DOHH2 (cell line): ENCODE results near the gene TMPRSS9.

Experiments used
- H3F3A ChIP-seq: fragments of 200-600 bp; sonication (generic), shearing (Covaris generic); 2 replicates; pipeline ENCODE4 v1.6.0; 2016; ENCODE audit warnings: antibody characterized with exemption, mild to moderate bottlenecking; ENCODE audit not compliant: control insufficient read depth, insufficient read depth
- H3K27ac ChIP-seq: fragments of 200-600 bp; sonication (generic); 2 replicates; pipeline ENCODE4 v1.5.1; 2014; ENCODE audit warnings: low read depth, mild to moderate bottlenecking, low read length, moderate library complexity
- H3K27me3 ChIP-seq: fragments of 200-600 bp; sonication (generic); 2 replicates; pipeline ENCODE4 v1.6.1; 2014; ENCODE audit warnings: mild to moderate bottlenecking, low read length, mixed read lengths; ENCODE audit not compliant: control insufficient read depth
- H3K36me3 ChIP-seq: fragments of 200-600 bp; sonication (generic); 2 replicates; pipeline ENCODE4 v1.6.1; 2014; ENCODE audit warnings: mild to moderate bottlenecking, low read length, moderate library complexity, mixed read lengths; ENCODE audit not compliant: control insufficient read depth
- H3K4me1 ChIP-seq: fragments of 200-600 bp; sonication (generic); 2 replicates; pipeline ENCODE4 v1.6.1; 2014; ENCODE audit warnings: mild to moderate bottlenecking, low read length, mixed read lengths; ENCODE audit not compliant: control insufficient read depth
- H3K4me2 ChIP-seq: fragments of 200-600 bp; sonication (generic); 2 replicates; pipeline ENCODE4 v1.6.0; 2014; ENCODE audit warnings: mild to moderate bottlenecking, low read length, moderate library complexity
- H3K4me3 ChIP-seq: fragments of 200-600 bp; sonication (generic); 2 replicates; pipeline ENCODE4 v1.5.1; 2014; ENCODE audit warnings: mild to moderate bottlenecking, low read length, mixed read lengths
- H3K79me2 ChIP-seq: fragments of 200-600 bp; sonication (generic); 2 replicates; pipeline ENCODE4 v1.6.1; 2014; ENCODE audit warnings: mild to moderate bottlenecking, low read length, mixed read lengths; ENCODE audit not compliant: control insufficient read depth
- H3K9me2 ChIP-seq: fragments of 200-600 bp; sonication (generic); replicated peaks from 2 replicates; pipeline ENCODE4 v1.6.1; 2014; ENCODE audit warnings: mild to moderate bottlenecking, low read length, mixed read lengths; ENCODE audit not compliant: control insufficient read depth
- H3K9me3 ChIP-seq: fragments of 200-600 bp; sonication (generic); 2 replicates; pipeline ENCODE4 v1.6.1; 2014; ENCODE audit warnings: antibody characterized with exemption, low read length, mixed read lengths; ENCODE audit not compliant: control insufficient read depth, insufficient read depth
- H4K20me1 ChIP-seq: fragments of 200-600 bp; sonication (generic); 2 replicates; pipeline ENCODE4 v1.6.0; 2014; ENCODE audit warnings: low read depth, mild to moderate bottlenecking, antibody characterized with exemption, low read length, moderate library complexity; ENCODE audit not compliant: control insufficient read depth, insufficient read depth
- CTCF ChIP-seq: fragments of 200-600 bp; sonication (generic); IDR thresholded peaks from one replicate; pipeline ENCODE4 v1.5.1; 2014; ENCODE audit warnings: antibody characterized with exemption, mild to moderate bottlenecking, low read depth, low read length; ENCODE audit not compliant: poor library complexity, severe bottlenecking
- EZH2phosphoT487 ChIP-seq: fragments of 200-600 bp; sonication (generic); IDR thresholded peaks from 2 replicates; pipeline ENCODE4 v1.6.1; 2017; ENCODE audit warnings: borderline replicate concordance, mild to moderate bottlenecking, antibody characterized with exemption, low read length, moderate library complexity, mixed read lengths

The TMPRSS9 gene

GRCh38 chr19:2427429-2428320 is 67.6 kb downstream of the TMPRSS9 start, which contains the start of gene TIMM13:
Gene TIMM13, minus strand, starts transcription at chr19:2427586. Its CDS starts 53 bp downstream, at chr19:2427533.
- no peaks in the 10 kb centered on the region for H3K9me2 ChIP-seq
- H3K27ac ChIP-seq: peak within 1 kb of the TSS; percentile 78
- peaks cover 10% of the 10 kb centered on the region for H3F3A ChIP-seq
- H3K9me3 ChIP-seq: no peaks in the 10 kb centered on the region
- no peaks in the 10 kb centered on the region for H3K27me3 ChIP-seq
- TF ChIP-seq CTCF (no peak), EZH2phosphoT487 (no peak)
- H4K20me1 ChIP-seq: no peaks in the 10 kb centered on the region
- peak within 1 kb of the TSS; percentile 81 for H3K4me2 ChIP-seq
- H3K79me2 ChIP-seq: peaks cover 41% of the 10 kb centered on the region
- peak within 1 kb of the TSS; percentile 96 for H3K4me3 ChIP-seq
- H3K36me3 ChIP-seq: peaks cover 62% of the 10 kb centered on the region
- peaks cover 17% of the 10 kb centered on the region for H3K4me1 ChIP-seq

GRCh38 chr19:2428321-2428690 is 68.2 kb downstream of the TMPRSS9 start:
- Histone ChIP-seq H3F3A (peaks cover 10% of the 10 kb centered on the region), H3K4me1 (peaks cover 17% of the 10 kb centered on the region), H3K9me2 (no peaks in the 10 kb centered on the region), H3K27ac (no peak overlapping the region; the same call in 1 of the 2 replicates), H3K9me3 (no peaks in the 10 kb centered on the region), H3K36me3 (peaks cover 62% of the 10 kb centered on the region), H4K20me1 (no peaks in the 10 kb centered on the region), H3K79me2 (peaks cover 39% of the 10 kb centered on the region), H3K4me3 (peak overlapping the region; percentile 96), H3K4me2 (peak overlapping the region; percentile 81), H3K27me3 (no peaks in the 10 kb centered on the region)
- TF ChIP-seq CTCF (no peak), EZH2phosphoT487 (no peak)

- H3K4me2 ChIP-seq: no peak overlapping the region
Measured at GRCh38 chr19:2428756-2429711, 69.0 kb downstream of the TMPRSS9 start.

More at GRCh38 chr19:2428756-2429711, 69.0 kb downstream of the TMPRSS9 start:
- H3K79me2 ChIP-seq: peaks cover 33% of the 10 kb centered on the region
- no peaks in the 10 kb centered on the region for H3K9me2 ChIP-seq
- H4K20me1 ChIP-seq: no peaks in the 10 kb centered on the region
- no peak overlapping the region for H3K4me3 ChIP-seq
- no peak for TF ChIP-seq CTCF
- TF ChIP-seq EZH2phosphoT487: no peak
- peaks cover 10% of the 10 kb centered on the region for H3F3A ChIP-seq
- H3K27ac ChIP-seq: no peak overlapping the region
- H3K27me3 ChIP-seq: no peaks in the 10 kb centered on the region
- peaks cover 59% of the 10 kb centered on the region for H3K36me3 ChIP-seq
- no peaks in the 10 kb centered on the region for H3K9me3 ChIP-seq
- peaks cover 17% of the 10 kb centered on the region for H3K4me1 ChIP-seq
